Activated CD4-positive, alpha-beta T cell treated with anti-CD3 and anti-CD28 coated beads, Interleukin-10, Interleukin-2, amounts not matched to agents 100 ng/mL and 50 ng/mL, durations not matched to agents 16 hours and 8 hours (primary cell): ENCODE results near the gene ANKRD50.

Experiments
- DNase-seq: peaks from one replicate; pipeline ENCODE4 v3.0.0-alpha.2; 2020

The ANKRD50 gene, protein sequence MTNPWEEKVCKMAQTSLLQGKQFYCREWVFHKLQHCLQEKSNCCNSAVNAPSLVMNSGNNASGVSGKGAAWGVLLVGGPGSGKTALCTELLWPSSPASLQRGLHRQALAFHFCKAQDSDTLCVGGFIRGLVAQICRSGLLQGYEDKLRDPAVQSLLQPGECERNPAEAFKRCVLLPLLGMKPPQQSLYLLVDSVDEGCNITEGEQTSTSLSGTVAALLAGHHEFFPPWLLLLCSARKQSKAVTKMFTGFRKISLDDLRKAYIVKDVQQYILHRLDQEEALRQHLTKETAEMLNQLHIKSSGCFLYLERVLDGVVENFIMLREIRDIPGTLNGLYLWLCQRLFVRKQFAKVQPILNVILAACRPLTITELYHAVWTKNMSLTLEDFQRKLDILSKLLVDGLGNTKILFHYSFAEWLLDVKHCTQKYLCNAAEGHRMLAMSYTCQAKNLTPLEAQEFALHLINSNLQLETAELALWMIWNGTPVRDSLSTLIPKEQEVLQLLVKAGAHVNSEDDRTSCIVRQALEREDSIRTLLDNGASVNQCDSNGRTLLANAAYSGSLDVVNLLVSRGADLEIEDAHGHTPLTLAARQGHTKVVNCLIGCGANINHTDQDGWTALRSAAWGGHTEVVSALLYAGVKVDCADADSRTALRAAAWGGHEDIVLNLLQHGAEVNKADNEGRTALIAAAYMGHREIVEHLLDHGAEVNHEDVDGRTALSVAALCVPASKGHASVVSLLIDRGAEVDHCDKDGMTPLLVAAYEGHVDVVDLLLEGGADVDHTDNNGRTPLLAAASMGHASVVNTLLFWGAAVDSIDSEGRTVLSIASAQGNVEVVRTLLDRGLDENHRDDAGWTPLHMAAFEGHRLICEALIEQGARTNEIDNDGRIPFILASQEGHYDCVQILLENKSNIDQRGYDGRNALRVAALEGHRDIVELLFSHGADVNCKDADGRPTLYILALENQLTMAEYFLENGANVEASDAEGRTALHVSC (N-terminal part only)

DNA sequence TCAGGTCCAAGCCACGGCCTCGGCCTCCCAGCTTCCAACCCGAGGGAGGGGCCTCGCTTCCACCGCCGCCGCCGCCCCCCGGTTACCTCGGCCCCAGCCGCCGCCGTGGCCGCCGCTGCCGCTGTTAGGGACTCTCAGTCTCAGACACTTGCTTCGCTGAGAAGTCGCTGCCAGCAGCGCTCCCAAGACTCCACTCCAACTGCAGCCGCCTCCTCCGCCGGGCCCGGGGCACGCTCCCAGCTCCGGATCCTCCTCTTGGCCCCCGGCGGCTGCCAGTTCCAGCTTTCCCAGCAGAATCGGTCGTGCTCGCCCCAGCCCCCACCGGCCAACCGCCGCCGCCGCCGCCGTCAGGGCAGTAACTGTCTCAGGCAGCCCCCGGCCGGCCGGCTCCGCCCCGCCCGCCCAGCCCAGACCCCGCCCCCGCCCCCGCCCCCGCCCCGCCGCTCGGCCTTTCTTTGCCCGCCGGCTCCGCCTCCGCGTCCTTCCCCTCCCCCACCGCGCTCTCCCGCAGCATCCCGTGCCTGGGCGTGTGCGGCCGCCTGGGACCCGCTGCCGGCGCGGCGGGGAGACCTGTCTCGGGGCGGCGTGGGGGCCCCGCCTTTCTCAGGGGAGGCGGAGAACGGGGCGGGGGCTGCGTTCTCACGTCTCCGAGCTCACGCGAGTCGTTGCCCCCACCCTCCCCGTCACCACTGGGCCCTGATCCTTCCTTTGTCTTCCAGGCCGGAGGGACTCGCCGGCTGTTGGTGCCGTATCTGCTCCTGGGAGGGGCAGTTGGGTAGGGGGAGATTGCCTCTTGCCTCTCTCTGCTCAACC lies at the start of gene ANKRD50:
TSS of gene ANKRD50 (minus strand) at position 361 of the 813 bp plus-strand sequence. CDS start 2,221 bp downstream, outside the sequence.
- DNase-seq = peak; percentile 74

DNA sequence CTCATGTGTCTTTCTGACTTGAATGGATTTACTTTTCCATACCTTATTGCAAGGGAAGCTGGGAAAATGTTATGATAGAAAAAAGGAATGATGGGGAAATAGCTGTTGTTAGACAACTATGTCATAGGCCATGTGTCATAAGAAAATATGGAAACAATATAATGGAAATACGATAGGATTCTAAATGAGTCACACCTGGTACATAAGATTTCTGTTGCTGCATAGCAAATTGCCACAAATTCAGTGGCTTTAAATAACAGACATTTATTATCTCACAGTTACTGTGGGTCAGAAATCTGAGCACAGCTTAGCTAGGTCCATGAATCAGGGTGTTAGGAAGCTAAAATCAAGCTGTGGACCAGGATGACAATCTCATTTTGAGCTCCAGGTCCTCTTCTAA lies 44.6 kb upstream of the ANKRD50 start:
- no peak for DNase-seq

DNA sequence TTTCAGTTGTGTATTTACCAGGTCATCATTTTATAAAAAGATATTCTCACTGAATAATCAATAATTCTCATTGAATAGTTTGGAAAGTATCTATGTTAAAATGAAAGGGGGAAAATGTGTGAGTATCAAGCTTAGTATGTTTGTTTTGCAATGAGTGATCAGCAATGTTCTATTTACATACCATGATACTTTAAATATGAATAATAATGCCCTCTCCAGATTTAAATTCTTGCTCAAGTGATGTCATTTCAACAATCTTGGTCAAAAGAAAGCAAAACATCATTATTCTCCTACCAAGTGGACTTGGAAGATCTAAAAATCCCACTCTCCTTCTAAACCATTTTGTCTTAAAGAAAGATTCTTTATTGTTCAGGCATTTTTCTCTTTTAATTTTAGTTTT lies 42.1 kb upstream of the ANKRD50 start:
- no peak for DNase-seq

DNA sequence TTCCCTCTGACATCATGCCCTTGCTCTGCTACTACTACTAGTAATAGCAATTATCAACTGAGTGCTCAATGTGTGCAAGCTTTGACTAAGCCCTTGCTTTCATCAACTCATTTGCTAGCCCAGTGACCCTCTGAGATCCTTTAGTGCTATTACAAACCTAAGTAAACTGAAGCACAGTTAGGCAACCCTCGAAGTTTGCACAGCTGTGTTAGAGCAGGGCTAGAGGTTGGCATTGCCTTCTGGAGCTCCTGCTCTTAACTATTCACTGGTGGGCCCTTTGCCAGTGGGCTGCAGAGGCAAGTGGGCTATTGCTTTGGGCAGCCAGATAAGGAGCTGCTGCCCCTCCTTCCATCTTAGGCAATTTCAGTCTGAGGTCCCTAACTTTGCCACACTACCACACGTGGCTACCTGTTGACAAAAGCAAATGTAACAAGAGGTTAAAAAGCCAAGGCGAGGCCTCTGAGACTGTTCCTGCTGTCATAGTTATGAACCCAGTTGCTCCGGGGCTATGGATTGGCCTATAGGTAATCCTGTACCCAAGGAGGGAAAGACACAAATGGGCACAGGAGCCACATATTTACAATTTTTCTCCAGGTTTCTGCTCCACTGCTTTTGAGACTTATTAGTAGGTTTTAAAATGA lies 41.5 kb upstream of the ANKRD50 start:
- DNase-seq = no peak

DNA sequence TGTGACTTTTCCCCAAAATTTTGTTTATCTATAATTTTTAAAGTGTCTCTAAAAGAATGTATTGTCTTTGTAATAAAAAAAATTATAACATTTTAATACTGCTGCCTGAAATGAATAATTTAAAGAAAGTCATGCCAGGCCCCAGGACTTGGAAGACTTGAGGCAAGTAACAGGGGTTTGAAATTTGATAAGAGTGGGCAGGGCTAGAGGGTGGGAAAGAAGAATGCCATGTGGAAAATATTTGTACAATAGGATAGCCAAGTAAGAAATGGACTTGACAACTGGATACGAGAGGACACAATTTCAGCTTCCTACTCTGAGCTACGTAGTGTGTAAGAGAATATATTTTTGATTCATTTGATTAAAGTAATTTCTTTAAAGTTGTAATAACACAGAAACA lies 36.9 kb upstream of the ANKRD50 start:
- no peak for DNase-seq

DNA sequence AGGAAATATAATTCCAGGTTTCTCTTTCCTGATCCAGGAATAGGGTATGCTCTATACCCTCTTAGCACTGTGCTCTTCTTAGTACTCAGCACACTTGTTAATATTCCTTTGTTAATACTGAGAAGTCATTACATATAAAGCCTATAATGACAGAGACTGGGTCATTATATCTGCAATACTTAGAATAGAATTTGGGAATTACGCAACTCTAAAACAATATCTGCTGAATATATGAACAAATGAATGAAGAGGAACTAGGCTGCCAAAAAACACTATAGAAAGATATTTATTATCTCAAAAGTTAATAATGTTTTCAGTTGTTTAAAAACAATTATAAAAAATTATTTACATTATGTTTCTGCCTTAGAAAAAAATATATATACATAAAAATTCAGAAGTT lies 36.4 kb upstream of the ANKRD50 start:
- DNase-seq = no peak

DNA sequence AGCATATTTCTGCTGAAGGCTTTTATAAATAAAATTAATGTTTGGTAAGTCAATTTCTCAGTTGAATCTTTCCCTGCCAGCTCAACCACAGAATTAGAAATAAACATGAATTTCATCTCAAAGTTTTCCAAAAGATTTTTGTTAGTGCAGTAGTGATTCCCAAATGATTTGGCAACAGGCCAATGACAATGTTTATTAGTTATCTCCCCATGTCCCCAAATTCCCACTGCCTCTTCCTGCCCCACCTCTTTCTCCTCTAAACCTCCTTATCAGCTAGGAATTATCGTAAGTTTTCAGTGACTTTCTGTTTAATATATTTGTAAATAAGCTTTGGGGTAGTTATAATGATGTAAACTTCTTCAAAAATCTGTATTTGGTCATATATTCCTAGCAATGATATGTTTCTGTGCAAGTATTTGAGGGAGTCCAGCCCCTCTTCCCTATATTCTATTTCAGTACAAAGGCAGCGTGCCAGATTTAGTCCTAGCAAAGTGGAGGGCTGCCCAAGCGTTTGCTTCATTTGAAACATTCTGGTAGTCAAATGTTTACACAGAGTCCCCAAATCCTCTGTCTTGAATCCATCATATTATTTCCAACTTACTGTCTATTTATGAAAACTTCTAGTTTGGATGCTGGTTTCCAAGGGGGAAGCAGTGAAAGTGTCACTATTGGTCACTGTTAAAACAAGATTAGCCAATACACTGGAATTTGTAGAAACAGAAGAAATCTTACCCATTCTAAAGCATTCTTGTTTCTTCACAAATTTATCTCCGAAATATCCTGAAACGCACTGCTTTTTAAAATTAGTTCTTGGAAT lies 33.7 kb upstream of the ANKRD50 start:
- DNase-seq = no peak

DNA sequence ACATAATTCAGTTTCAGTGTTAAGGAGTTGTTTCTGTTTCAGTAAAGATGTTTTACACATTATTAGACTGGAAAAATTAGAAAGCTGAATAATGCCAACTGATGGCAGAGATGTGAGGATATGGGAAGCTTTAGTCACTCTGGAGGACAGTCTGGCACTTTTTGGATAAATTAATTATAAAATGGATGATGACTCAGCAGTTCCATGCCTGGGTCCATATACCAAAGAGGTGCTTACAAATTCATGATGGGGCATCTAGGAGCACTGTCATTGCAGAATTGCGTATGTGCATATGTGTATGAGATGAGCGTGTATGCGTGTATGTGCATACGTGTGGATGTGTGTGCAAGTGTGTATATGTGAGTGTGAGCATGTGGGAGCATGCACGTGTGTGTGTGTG lies 31.2 kb upstream of the ANKRD50 start:
- DNase-seq = no peak

DNA sequence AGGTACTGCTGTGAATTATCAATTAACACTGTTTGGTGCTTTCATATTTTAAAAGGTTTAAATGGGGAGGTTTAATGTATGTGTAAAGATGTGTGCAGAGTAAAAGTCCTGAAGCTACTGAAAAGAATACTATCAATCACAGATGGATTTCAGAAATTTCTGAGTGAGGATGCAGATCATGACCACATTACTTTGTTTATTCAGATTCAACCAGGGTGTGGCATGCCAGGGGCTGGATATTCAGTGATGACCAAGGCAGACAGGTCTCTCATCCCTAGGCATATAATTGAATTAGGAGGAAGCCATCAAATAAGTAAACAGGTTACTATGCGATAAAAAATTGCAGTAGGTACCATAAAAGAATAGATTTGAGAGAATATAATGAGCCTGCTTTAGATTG lies 28.0 kb upstream of the ANKRD50 start:
- no peak for DNase-seq

DNA sequence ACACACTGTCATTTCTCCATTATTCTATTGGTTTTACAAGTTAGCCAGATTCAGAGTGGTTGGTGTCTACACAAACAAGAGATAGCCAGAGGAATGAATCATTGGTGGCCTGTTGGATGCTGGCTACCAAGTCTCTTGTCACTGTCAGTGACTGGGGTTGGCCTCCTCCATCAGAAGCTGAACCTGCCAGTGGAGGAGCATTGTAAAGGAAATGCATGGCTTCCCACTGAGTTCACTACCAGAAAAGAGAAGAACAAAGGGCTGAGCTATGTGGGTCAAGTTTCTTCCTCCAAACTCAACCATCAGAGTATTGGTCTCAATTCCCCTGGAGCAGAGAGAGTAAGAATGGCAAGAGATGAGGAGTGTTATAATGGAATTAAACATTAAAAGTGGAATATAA lies 26.5 kb upstream of the ANKRD50 start:
- no peak for DNase-seq

DNA sequence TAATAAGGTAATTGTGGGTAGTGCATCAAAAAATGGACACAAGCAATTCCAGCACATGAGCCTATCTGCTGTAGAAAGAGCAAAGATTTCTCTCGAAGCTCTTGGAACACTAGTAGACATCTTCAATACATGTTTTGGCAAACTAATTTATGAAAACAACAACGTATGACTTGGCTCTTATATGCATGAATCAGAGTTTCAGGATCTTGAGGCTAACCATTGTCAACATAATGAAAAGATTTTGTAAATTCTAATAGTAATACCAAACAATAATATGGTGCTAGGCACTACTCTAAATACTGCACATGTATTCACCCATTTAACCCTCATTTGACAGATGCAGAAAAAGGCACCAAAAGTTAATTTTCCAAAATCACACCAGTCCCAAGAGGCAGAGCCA lies 25.1 kb upstream of the ANKRD50 start:
- DNase-seq = no peak

DNA sequence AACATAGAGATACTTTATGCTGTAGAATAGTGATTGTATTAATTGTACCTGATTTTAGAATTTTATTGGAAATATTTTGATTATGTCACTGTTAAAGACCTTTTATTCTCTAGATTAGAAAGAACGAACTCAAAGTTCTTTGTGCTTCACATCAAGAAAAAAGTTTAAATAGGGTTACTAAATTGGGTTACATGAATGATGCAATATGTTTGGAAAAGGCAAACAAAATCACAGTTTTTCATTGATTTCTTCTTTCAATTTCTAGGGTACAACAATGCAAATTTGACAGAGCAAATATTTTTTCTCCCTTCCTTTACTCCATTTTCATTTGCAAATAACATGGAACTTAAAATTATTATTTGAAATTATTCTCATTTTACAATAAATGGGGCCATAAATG lies 24.0 kb upstream of the ANKRD50 start:
- no peak for DNase-seq

DNA sequence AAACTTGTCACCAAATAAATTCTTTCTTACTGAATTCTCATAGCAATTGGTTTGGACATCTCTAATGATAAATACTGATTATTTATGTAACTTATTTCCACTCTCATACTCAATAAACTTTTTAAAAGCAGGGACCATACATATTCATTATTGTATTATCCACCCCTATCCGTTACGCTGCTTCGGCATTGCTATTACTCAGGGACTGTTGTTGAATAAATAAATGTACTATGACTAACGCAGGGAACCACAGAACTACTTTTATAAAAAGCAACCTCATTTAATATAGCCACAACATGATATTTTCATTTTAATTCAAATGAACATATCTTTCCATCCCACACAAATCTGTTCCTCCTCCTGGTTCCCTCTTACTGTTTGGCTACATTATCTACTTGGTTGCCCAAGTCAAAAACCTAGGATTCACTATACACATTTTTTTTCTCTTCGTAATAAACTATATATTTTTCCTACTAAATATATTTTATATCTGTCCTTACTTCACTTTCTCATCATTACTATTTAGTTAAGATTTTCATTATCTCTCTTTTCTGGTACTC lies 14.9 kb upstream of the ANKRD50 start:
- no peak for DNase-seq

DNA sequence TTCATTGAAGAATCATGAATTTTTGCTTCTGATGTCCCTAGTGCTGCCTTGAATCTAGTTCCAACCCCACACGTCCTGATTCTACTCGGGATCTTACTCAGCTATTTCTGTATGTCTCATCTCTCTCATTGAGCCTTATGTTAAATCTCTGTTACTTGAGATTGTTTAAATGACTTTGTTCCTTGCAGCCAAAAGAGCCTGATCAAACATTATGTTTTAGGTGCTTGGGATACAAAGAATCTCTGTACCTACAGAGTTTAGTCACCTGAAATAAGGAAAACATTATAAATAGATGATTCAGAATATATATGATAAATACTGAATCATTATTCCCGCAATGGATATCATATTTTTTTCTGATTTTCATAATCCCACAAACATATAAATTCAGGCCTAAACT lies 13.7 kb upstream of the ANKRD50 start:
- DNase-seq = no peak

DNA sequence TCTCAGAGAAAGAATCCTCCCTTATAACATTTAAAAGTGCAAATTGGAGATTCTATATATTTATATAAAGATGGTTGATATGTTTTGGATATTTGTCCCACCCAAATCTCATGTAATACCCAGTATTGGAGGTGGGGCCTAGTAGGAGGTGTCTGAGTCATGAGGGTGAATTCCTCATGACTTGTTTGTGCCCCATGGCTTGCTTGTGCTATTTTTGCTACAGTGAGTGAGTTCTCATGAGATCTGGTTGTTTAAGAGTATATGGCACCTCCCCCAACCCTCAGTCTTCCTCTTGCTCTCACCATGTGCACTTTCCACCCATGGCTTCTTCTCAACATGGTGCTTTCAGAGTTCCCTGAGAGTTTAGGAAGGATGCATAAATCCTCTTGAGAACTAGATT lies 9.5 kb upstream of the ANKRD50 start:
- no peak for DNase-seq

DNA sequence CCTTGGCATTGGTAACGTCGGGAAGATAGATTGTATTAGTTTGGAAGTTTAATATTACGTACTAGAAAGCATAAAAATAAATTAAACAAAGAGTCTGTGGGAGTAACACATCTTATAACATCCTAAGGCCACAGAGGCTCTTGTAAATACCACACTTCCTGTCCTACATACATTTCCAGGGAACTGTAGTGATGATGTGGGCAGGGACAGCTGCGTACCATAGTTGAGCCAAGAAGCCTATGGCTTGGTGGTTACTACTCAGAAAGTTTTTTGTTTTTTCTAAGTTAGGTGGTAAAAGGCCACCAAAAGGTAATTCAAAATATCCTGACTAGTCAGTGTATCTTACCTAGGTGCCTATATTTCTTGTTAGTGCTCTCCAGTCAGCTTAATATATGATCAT lies 4.6 kb upstream of the ANKRD50 start:
- DNase-seq = no peak

DNA sequence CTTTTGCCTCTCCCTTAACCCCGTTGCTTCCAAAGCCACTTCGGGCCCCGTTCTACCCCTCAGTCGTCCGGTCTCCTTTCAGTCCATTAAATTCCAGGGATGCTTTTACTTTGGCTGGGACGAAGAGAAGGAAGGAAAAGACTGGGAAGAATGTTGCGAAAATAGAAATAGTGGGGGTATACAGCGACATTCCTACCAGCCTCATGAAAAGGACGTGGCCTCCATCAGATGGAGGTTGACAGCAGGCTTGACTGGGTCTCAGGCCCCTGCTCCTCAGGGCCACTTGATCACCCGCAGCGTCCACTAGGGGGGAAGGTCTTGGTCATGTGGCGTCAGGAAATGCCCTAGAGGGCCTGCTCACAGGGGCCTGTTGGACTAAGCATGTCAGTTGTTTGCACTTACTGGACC lies 657 bp upstream of the ANKRD50 start:
- DNase-seq = peak; percentile 20

DNA sequence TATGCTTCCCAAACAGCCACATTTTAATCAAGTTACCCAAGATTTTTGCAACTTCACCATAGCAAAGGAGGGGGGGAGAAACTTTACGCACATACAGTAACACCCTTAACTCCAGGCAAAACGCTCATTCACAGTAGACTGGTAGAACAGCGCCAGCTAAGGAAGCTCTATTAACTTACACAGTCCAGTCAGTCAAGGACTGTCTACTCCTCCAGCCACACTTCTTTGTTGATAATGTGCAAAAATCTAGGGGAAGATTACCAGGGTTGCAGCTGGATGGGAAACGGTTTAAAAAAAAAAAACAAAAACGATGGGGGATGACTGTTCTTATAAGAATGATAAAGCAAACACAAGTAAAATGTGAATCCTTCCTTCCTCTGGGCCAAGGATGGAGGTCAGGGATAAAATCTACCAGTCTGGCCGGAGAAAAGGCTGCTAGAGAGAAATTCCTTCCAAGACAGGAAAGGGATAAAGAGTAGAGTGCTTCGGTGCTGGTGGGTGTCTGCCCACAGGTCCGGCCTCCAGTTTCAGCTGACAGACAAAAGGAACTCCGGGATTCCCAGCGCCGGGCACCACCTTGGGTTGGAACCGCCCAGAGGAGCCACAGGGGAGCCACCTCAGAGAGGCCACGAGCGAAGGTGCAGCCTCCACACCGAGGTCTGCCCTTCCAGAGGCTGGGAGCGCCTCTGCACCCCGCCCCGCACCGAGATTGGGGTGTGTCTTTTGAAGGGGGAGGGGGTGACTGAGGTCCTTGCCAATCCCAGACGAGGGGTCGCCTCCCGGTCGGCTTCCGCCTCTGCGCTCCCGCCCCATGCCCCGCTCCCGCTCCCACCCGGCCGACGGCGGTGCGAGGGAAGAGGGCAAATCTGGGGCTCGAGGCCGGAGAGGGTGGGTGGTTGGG lies 811 bp downstream of the ANKRD50 start:
- peak; percentile 13 for DNase-seq

DNA sequence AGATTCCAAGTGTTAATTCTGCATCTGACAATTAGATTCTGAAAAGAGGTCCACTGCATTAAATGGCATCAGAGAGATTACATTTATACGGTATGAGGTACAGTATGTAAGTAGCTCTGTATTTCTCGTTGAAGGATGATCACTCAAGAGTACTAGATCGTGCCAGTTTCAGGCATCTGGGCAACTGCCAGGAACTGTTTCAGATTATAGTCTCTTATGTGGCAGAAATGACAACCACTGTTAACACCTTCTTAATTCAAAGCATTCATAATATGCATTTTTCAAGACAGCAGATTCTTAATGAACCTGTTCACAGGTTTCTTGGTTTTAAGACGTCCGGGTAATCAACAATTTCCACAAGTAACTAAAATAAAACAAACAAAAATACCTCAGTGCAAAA lies 1.6 kb downstream of the ANKRD50 start:
- DNase-seq = no peak
